ENCODE measurements around the gene KRTAP9-9.
"Not testable (repeated sequence)": the region's sequence is repeated elsewhere in the genome, so short reads cannot be mapped to it uniquely, and the experiment has no call there.

Gene KRTAP9-9

GRCh38 chr17:41249637-41250240 lies 5.4 kb upstream of the KRTAP9-9 start, which contains the start of gene KRTAP9-4:
Gene KRTAP9-4, plus strand, starts transcription at chr17:41249687. Its CDS starts 34 bp downstream, at chr17:41249721.
- H3K4me1 Mint-ChIP-seq (ENCODE audit: low read depth); DNase-seq; H3K9me3 Mint-ChIP-seq; H3K27ac Mint-ChIP-seq; H3K27me3 Mint-ChIP-seq; H3K36me3 Mint-ChIP-seq (ENCODE audit: low read depth); H3K4me3 Mint-ChIP-seq: not testable (repeated sequence)

GRCh38 chr17:41251261-41251660 lies 3.9 kb upstream of the KRTAP9-9 start:
- no peaks in the 10 kb centered on the region for H3K4me1 Mint-ChIP-seq (ENCODE audit: low read depth)
- H3K9me3 Mint-ChIP-seq = no peaks in the 10 kb centered on the region
- no peak overlapping the region for H3K27ac Mint-ChIP-seq
- no peak for DNase-seq
- H3K36me3 Mint-ChIP-seq (ENCODE audit: low read depth) = no peaks in the 10 kb centered on the region
- peaks cover 6% of the 10 kb centered on the region for H3K27me3 Mint-ChIP-seq
- no peak overlapping the region for H3K4me3 Mint-ChIP-seq

GRCh38 chr17:41254861-41255260 lies 323 bp upstream of the KRTAP9-9 start:
- Mint-ChIP-seq H3K27ac (no peak overlapping the region), H3K27me3 (peaks cover 29% of the 10 kb centered on the region), H3K4me1 (ENCODE audit: low read depth) (no peaks in the 10 kb centered on the region), H3K9me3 (no peaks in the 10 kb centered on the region), H3K4me3 (no peak overlapping the region), H3K36me3 (ENCODE audit: low read depth) (no peaks in the 10 kb centered on the region)
- no peak for DNase-seq

GRCh38 chr17:41256291-41256685 lies 1.1 kb downstream of the KRTAP9-9 start:
- Mint-ChIP-seq H3K27me3 (peaks cover 43% of the 10 kb centered on the region), H3K4me1 (ENCODE audit: low read depth) (no peaks in the 10 kb centered on the region), H3K9me3 (no peaks in the 10 kb centered on the region), H3K27ac (no peak overlapping the region), H3K4me3 (no peak overlapping the region), H3K36me3 (ENCODE audit: low read depth) (no peaks in the 10 kb centered on the region)
- DNase-seq = no peak

- no peak overlapping the region for H3K4me3 Mint-ChIP-seq
- DNase-seq = no peak
- H3K27ac Mint-ChIP-seq = no peak overlapping the region
- H3K9me3 Mint-ChIP-seq = no peaks in the 10 kb centered on the region
- H3K36me3 Mint-ChIP-seq (ENCODE audit: low read depth) = no peaks in the 10 kb centered on the region
- no peaks in the 10 kb centered on the region for H3K4me1 Mint-ChIP-seq (ENCODE audit: low read depth)
- H3K27me3 Mint-ChIP-seq = peaks cover 40% of the 10 kb centered on the region
Observed at GRCh38 chr17:41258406-41258805, 3.2 kb downstream of the KRTAP9-9 start.

- Mint-ChIP-seq H3K9me3 (no peaks in the 10 kb centered on the region), H3K27ac (no peak overlapping the region), H3K4me3 (no peak overlapping the region), H3K4me1 (ENCODE audit: low read depth) (no peaks in the 10 kb centered on the region), H3K36me3 (ENCODE audit: low read depth) (no peaks in the 10 kb centered on the region), H3K27me3 (peaks cover 56% of the 10 kb centered on the region)
- DNase-seq = no peak
Observed at GRCh38 chr17:41263212-41263611, 8.0 kb downstream of the KRTAP9-9 start.

- Mint-ChIP-seq H3K4me3 (no peak overlapping the region), H3K27me3 (peaks cover 50% of the 10 kb centered on the region), H3K27ac (no peak overlapping the region), H3K36me3 (ENCODE audit: low read depth) (no peaks in the 10 kb centered on the region), H3K4me1 (ENCODE audit: low read depth) (no peaks in the 10 kb centered on the region), H3K9me3 (no peaks in the 10 kb centered on the region)
- no peak for DNase-seq
Observed at GRCh38 chr17:41264599-41264998, 9.4 kb downstream of the KRTAP9-9 start.

- H3K4me3 Mint-ChIP-seq = no peak within 1 kb of the TSS
- H3K9me3 Mint-ChIP-seq = no peaks in the 10 kb centered on the region
- H3K36me3 Mint-ChIP-seq (ENCODE audit: low read depth) = no peaks in the 10 kb centered on the region
- DNase-seq = no peak
- no peak within 1 kb of the TSS for H3K27ac Mint-ChIP-seq
- H3K4me1 Mint-ChIP-seq (ENCODE audit: low read depth) = no peaks in the 10 kb centered on the region
- peaks cover 47% of the 10 kb centered on the region for H3K27me3 Mint-ChIP-seq
Observed at GRCh38 chr17:41265078-41265477, 9.9 kb downstream of the KRTAP9-9 start, which contains the start of gene KRTAP9-6. Gene KRTAP9-6, plus strand, starts transcription at chr17:41265378. Its CDS starts 0 bp downstream, at chr17:41265378.

- H3K9me3 Mint-ChIP-seq = no peaks in the 10 kb centered on the region
- no peaks in the 10 kb centered on the region for H3K36me3 Mint-ChIP-seq (ENCODE audit: low read depth)
- peaks cover 12% of the 10 kb centered on the region for H3K4me1 Mint-ChIP-seq (ENCODE audit: low read depth)
- H3K4me3 Mint-ChIP-seq = no peak overlapping the region
- H3K27me3 Mint-ChIP-seq = peaks cover 40% of the 10 kb centered on the region
- H3K27ac Mint-ChIP-seq = no peak overlapping the region
- DNase-seq = no peak
Observed at GRCh38 chr17:41267711-41268110, 12.5 kb downstream of the KRTAP9-9 start.

GRCh38 chr17:41271323-41271722 lies 16.1 kb downstream of the KRTAP9-9 start:
- not testable (repeated sequence) for H3K27ac Mint-ChIP-seq; H3K9me3 Mint-ChIP-seq; H3K36me3 Mint-ChIP-seq (ENCODE audit: low read depth); DNase-seq; H3K4me3 Mint-ChIP-seq
- Mint-ChIP-seq H3K4me1 (ENCODE audit: low read depth) (peaks cover 12% of the 10 kb centered on the region), H3K27me3 (peaks cover 42% of the 10 kb centered on the region)

GRCh38 chr17:41271858-41272257 lies 16.7 kb downstream of the KRTAP9-9 start:
- DNase-seq = no peak
- Mint-ChIP-seq H3K27ac (no peak overlapping the region), H3K4me1 (ENCODE audit: low read depth) (peaks cover 12% of the 10 kb centered on the region), H3K4me3 (no peak overlapping the region), H3K9me3 (no peaks in the 10 kb centered on the region), H3K27me3 (peaks cover 41% of the 10 kb centered on the region), H3K36me3 (ENCODE audit: low read depth) (no peaks in the 10 kb centered on the region)

GRCh38 chr17:41275648-41276190 lies 20.5 kb downstream of the KRTAP9-9 start, which contains the start of gene KRTAP9-7:
Gene KRTAP9-7, plus strand, starts transcription at chr17:41275698. Its CDS starts 0 bp downstream, at chr17:41275698.
- H3K9me3 Mint-ChIP-seq; DNase-seq; H3K4me1 Mint-ChIP-seq (ENCODE audit: low read depth); H3K4me3 Mint-ChIP-seq; H3K36me3 Mint-ChIP-seq (ENCODE audit: low read depth); H3K27ac Mint-ChIP-seq: not testable (repeated sequence)
- H3K27me3 Mint-ChIP-seq = peaks cover 28% of the 10 kb centered on the region

- no peaks in the 10 kb centered on the region for H3K36me3 Mint-ChIP-seq (ENCODE audit: low read depth)
- H3K4me1 Mint-ChIP-seq (ENCODE audit: low read depth) = no peaks in the 10 kb centered on the region
- DNase-seq = no peak
- H3K27ac Mint-ChIP-seq = no peak overlapping the region
- H3K9me3 Mint-ChIP-seq = no peaks in the 10 kb centered on the region
- peaks cover 21% of the 10 kb centered on the region for H3K27me3 Mint-ChIP-seq
- H3K4me3 Mint-ChIP-seq = no peak overlapping the region
Observed at GRCh38 chr17:41278176-41278955, 23.2 kb downstream of the KRTAP9-9 start.

GRCh38 chr17:41284043-41284442 lies 28.9 kb downstream of the KRTAP9-9 start:
- H3K9me3 Mint-ChIP-seq = no peaks in the 10 kb centered on the region
- DNase-seq = no peak
- H3K27ac Mint-ChIP-seq = no peak overlapping the region
- no peaks in the 10 kb centered on the region for H3K36me3 Mint-ChIP-seq (ENCODE audit: low read depth)
- H3K4me1 Mint-ChIP-seq (ENCODE audit: low read depth) = peaks cover 15% of the 10 kb centered on the region
- H3K27me3 Mint-ChIP-seq = no peaks in the 10 kb centered on the region
- H3K4me3 Mint-ChIP-seq = no peak overlapping the region

- no peak for DNase-seq
- Mint-ChIP-seq H3K4me1 (ENCODE audit: low read depth) (peaks cover 15% of the 10 kb centered on the region), H3K9me3 (no peaks in the 10 kb centered on the region), H3K36me3 (ENCODE audit: low read depth) (no peaks in the 10 kb centered on the region), H3K27me3 (no peaks in the 10 kb centered on the region), H3K27ac (no peak overlapping the region), H3K4me3 (no peak overlapping the region)
Observed at GRCh38 chr17:41284546-41284945, 29.4 kb downstream of the KRTAP9-9 start.
